ENCODE results near the gene SMAD7. TPM values are rescaled to one million over a fixed set of nuclear protein-coding genes. Genes with fewer than 3 reads are reported as not detected.

SMAD7 gene
- polyA plus RNA-seq, 3 donors, result 1.4 to 9.4 (median 1.5) TPM

DNA sequence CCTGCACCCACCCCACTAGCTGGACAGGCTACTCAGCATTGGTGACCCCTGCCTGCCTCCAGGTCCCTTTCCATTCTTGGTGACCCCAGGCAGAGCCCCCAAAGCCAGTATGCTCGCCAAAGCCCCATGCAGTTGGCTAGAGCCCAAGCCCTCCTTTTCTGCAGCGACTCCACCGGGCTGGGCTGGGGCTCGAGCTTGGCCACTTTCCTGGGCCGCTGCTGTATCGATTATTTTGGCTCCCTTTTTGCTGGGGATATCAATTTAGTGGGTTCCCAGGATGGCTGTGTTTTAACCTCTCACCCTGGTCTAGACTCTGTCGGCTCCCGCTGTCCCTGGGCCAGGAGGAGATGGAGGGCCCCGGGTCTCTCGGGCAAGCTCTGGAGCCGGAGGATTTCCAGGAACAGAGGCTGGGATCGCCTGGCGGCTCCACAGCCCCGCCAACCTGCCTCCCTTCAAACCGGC is 76.0 kb downstream of the SMAD7 start:
- Histone ChIP-seq H4K20me1 (ENCODE audit: insufficient read depth, low read length) (no peaks in the 10 kb centered on the region), H3K9me3 (replicated peaks in 1 of 2; ENCODE audit: control insufficient read depth in 1 of 2, insufficient read depth in 1 of 2, low read length in 2 of 2) (no peaks in the 10 kb centered on the region), H3K36me3 (replicated peaks in 1 of 2; ENCODE audit: control insufficient read depth in 1 of 2, insufficient read depth in 2 of 2, low read length in 2 of 2) (no peaks in the 10 kb centered on the region), H3K27ac (ENCODE audit: low read depth in 1 of 2, low read length in 2 of 2) (no peak overlapping the region), H3K4me1 (ENCODE audit: control insufficient read depth in 1 of 2, insufficient read depth in 2 of 2, low read length in 2 of 2) (peaks cover 6 to 11% of the 10 kb centered on the region in 2 donors), H3K79me2 (ENCODE audit: insufficient read depth, low read length) (no peaks in the 10 kb centered on the region), H3K4me3 (replicated peaks in 1 of 3; ENCODE audit: low read depth in 2 of 3, low read length in 3 of 3) (no peak overlapping the region), H3K9ac (ENCODE audit: insufficient read depth, low read length, poor library complexity, severe bottlenecking) (no peak overlapping the region), H3K4me2 (replicated peaks; ENCODE audit: extremely low read depth, low read length, poor library complexity, severe bottlenecking) (no peak overlapping the region), H2AFZ (ENCODE audit: insufficient read depth, low read depth, low read length, poor library complexity, severe bottlenecking) (no peak overlapping the region), H3K27me3 (ENCODE audit: control insufficient read depth in 2 of 2, insufficient read depth in 2 of 2, low read length in 2 of 2) (no peaks in the 10 kb centered on the region)
- Mint-ChIP-seq H3K36me3 (no peaks in the 10 kb centered on the region), H3K4me3 (peak overlapping the region in 1 of 2 donors; percentile 28), H3K4me1 (peaks cover 24% of the 10 kb centered on the region), H3K27ac (peak overlapping the region in 4 of 7 donors; percentile 54 to 73 (median 61)), H3K27me3 (ENCODE audit: low read depth in 3 of 3) (peaks cover 3 to 15% (median 10%) of the 10 kb centered on the region in 3 donors), H3K9me3 (no peaks in the 10 kb centered on the region)
- no peak for DNase-seq
- intact Hi-C loops (cut with micrococcal nuclease), result loop anchor here in 1 of 2 donors (2.0 kb wide), 1 partner anchor 22 kb away; no protein-coding TSS in a partner anchor
- 97% methylated on average over 11 of the region's 15 CpGs for WGBS (ENCODE audit: insufficient coverage)
- TF ChIP-seq, protein P1, sequence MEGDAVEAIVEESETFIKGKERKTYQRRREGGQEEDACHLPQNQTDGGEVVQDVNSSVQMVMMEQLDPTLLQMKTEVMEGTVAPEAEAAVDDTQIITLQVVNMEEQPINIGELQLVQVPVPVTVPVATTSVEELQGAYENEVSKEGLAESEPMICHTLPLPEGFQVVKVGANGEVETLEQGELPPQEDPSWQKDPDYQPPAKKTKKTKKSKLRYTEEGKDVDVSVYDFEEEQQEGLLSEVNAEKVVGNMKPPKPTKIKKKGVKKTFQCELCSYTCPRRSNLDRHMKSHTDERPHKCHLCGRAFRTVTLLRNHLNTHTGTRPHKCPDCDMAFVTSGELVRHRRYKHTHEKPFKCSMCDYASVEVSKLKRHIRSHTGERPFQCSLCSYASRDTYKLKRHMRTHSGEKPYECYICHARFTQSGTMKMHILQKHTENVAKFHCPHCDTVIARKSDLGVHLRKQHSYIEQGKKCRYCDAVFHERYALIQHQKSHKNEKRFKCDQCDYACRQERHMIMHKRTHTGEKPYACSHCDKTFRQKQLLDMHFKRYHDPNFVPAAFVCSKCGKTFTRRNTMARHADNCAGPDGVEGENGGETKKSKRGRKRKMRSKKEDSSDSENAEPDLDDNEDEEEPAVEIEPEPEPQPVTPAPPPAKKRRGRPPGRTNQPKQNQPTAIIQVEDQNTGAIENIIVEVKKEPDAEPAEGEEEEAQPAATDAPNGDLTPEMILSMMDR (IDR thresholded peaks at IDR 0.05), result no peak

DNA sequence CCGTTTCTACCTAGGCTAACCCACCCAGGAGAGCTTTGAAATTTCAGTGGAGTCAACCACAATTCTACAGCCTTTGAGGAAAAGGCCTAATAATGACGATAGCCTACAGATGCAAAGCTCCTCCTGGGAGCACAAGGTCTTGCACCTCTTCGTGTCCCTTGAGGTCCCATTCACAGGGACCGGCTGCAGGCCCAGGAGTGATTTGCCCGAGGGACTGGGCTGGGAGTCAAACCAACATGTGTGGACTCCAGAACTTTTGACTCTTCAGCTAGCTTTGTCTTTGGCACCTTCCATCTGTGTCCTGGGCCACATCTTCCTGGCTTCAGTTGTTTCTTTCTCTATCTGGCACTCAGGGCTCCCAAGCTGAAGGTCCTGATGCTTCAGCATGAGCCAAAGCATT is 76.5 kb downstream of the SMAD7 start:
- H3K4me3 ChIP-seq (replicated peaks in 1 of 3; ENCODE audit: low read depth in 2 of 3, low read length in 3 of 3), result no peak overlapping the region
- peak overlapping the region in 3 of 7 donors; percentile 72 to 84 (median 73) for H3K27ac Mint-ChIP-seq
- no peak overlapping the region for H3K4me3 Mint-ChIP-seq
- DNase-seq, result no peak
- H3K27me3 ChIP-seq (ENCODE audit: control insufficient read depth in 2 of 2, insufficient read depth in 2 of 2, low read length in 2 of 2), result no peaks in the 10 kb centered on the region
- H2AFZ ChIP-seq (ENCODE audit: insufficient read depth, low read depth, low read length, poor library complexity, severe bottlenecking), result no peak overlapping the region
- peaks cover 0 to 2% (median 0%) of the 10 kb centered on the region in 7 donors for H3K9me3 Mint-ChIP-seq
- 97% methylated on average over 5 of the region's 5 CpGs for WGBS (ENCODE audit: insufficient coverage)
- no peak overlapping the region for H3K27ac ChIP-seq (ENCODE audit: low read depth in 1 of 2, low read length in 2 of 2)
- no peaks in the 10 kb centered on the region for H3K79me2 ChIP-seq (ENCODE audit: insufficient read depth, low read length)
- H3K9me3 ChIP-seq (replicated peaks in 1 of 2; ENCODE audit: control insufficient read depth in 1 of 2, insufficient read depth in 1 of 2, low read length in 2 of 2), result no peaks in the 10 kb centered on the region
- H4K20me1 ChIP-seq (ENCODE audit: insufficient read depth, low read length), result no peaks in the 10 kb centered on the region
- intact Hi-C loops (cut with micrococcal nuclease), result loop anchor here in 1 of 2 donors (2.0 kb wide), 1 partner anchor 23 kb away; no protein-coding TSS in a partner anchor
- peaks cover 5 to 15% (median 10%) of the 10 kb centered on the region in 3 donors for H3K27me3 Mint-ChIP-seq (ENCODE audit: low read depth in 3 of 3)
- peaks cover 8 to 16% of the 10 kb centered on the region in 2 donors for H3K4me1 ChIP-seq (ENCODE audit: control insufficient read depth in 1 of 2, insufficient read depth in 2 of 2, low read length in 2 of 2)
- no peaks in the 10 kb centered on the region for H3K36me3 Mint-ChIP-seq
- no peak overlapping the region for H3K4me2 ChIP-seq (replicated peaks; ENCODE audit: extremely low read depth, low read length, poor library complexity, severe bottlenecking)
- H3K4me1 Mint-ChIP-seq, result peaks cover 26% of the 10 kb centered on the region
- no peak overlapping the region for H3K9ac ChIP-seq (ENCODE audit: insufficient read depth, low read length, poor library complexity, severe bottlenecking)
- TF ChIP-seq, protein P1 (IDR thresholded peaks at IDR 0.05), result no peak
- no peaks in the 10 kb centered on the region for H3K36me3 ChIP-seq (replicated peaks in 1 of 2; ENCODE audit: control insufficient read depth in 1 of 2, insufficient read depth in 2 of 2, low read length in 2 of 2)
